ENCODE measurements around the gene ARHGAP35. TPM values are rescaled to one million over a fixed set of nuclear protein-coding genes. Genes with fewer than 3 reads are reported as not detected.
"Not testable (repeated sequence)": the region's sequence is repeated elsewhere in the genome, so short reads cannot be mapped to it uniquely, and the experiment has no call there.

Gene ARHGAP35
- total RNA-seq, result 60.1 TPM

DNA sequence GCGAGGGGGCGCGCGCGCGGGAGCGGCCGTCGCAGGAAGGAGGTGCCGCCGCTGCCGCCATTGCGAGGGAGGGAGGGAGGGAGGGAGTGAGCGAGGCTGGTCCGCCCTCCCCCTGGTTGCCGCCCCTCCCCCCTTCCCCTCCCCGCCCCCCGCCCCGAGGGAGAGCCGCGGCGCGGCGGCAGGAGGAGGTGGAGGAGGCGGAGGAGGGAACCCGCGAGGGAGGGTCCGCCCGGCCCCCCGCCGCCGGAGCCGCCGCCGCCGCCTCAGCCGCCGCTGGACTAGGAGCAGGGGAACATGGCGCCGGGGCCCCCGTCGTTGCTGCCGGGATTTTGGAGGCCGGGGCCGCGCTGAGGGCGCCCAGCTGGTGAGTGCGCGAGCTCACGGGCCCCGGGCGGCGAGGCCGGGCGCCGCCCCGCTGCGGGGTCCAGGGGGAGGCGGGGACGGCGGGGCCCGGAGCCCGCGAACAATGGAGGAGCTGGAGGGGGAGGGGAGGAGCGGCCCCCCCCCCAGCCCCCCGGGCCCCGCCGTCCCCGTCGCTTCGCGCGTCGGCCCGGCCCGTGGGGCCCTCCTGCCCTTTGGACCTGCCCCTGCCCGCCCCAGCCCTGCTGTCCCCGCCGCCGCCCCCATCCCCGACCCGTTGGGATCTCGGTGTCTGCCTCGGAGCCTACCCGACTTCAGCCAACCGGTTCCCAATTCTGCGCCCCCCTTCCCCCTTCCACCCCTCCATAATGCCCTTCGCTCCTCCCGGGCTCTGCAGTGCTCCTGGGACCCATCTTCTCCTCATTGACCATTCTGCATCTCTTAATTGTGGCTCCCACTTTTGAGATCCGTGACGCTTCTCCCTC is at the start of gene ARHGAP35:
Gene ARHGAP35 (plus strand): TSS at position 152 of the 845 bp plus-strand sequence. CDS start 57,679 bp downstream, outside the sequence.
- DNase-seq (ENCODE audit: low spot score), result no peak

GRCh38 chr19:46812977-46813838 is 47.6 kb upstream of the ARHGAP35 start:
- DNase-seq (ENCODE audit: low spot score), result no peak

- DNase-seq (ENCODE audit: low spot score), result peak; percentile 78
These were observed 46.9 kb upstream of the ARHGAP35 start for GRCh38 chr19:46813839-46814358.

DNA sequence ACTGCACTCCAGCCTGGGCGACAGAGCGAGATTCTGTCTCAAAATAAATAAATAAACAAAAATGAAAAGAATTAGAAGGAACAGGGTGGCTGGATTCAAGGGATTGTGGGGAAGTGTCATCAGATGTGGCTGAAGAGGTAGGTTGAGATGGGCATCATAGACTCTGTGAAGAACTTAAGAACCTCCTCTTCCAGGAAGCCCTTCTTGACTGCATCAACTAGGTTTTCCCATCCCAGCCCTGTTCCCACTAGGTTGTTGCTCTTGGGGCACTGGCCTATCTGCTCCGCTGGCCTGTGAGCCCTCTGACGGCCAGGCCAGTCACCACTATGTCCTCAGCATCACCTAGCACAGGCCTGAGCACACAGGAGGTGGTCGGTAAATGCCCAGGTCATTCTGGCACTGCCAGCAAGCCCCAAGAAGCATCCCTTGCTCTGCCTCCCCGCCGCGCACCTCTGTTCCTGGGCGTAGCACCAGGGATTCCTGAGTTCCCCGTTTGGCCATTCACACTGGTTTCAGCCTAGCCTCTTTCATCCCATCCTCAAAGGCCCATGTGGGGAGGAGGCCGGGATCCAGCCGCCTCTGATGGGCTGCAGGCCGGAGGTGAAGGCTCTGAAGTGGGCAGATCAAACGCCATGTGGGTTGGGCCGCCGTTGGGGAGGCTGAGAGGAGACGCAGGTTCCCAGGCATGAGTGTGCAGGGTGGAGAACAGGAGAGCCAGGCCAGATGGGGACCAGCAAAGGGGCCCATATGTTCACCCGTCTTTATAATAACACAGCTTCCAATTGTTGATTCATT is 44.8 kb upstream of the ARHGAP35 start:
- DNase-seq (ENCODE audit: low spot score), result no peak

DNA sequence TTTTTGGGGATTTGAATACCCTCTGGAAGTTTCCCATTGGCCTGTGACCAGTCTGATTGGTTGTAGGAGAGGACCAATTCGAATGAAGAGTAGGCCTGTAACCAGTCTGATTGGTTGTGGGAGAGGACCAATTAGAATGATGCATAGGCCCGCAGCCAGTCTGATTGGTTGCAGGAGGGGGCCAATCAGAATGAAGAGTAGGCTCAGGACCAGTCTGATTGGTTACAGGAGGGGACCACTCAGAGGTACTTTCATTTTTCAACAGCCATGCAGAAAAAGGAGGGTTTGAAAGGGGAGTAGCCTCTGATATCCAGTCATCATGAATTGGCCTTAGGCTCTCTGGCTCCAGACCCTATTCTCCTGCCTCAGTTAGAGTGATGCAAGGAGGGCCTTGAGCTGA is 42.0 kb upstream of the ARHGAP35 start:
- no peak for DNase-seq (ENCODE audit: low spot score)

DNA sequence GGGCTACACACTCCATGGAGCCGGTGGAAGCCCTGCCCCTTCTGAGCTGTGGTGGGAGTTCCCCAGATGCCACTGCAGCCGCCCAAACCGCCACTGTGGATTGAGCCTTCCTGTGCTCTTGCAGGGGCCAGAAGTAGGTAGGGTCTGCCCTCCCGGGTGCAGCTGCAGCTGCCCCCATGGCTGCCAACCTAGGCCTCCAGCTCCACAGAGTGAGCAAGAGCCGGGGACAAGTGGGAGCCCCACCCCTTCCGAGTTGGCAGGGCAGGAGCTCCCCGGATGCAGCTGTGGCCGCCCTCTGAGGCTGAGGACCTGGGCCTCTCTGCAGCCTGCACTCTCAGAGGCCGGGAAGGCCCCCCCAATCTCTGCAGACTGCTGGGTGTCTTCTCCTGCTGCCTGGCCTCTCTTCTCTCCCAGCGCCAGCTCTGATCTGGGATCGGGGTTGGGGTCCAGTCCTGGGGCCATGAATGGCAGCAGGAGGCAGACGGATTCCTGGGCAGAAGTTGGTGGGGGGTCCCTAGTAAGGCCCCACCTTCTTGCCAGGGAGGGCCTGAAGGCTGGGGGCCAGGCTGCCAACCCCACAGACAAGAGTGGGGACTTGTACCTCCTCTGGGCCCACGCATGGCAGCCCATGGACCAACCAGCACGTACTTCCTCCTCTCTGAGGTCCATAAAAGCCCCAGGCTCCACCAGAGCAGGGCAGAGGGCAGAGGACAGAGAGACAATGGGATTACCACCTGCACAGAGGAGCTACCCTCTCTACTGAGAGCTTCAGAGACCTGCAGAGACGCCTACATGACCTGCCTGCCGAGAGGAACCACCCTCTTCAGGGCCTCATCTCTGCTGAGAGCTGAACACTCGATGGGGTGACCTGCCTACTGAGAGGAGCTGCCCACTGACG is 39.0 kb upstream of the ARHGAP35 start:
- DNase-seq (ENCODE audit: low spot score), result no peak

- not testable (repeated sequence) for DNase-seq (ENCODE audit: low spot score)
These were observed 38.4 kb upstream of the ARHGAP35 start for GRCh38 chr19:46822410-46822787.

- DNase-seq (ENCODE audit: low spot score), result no peak
These were observed 37.7 kb upstream of the ARHGAP35 start for GRCh38 chr19:46823049-46823448.

DNA sequence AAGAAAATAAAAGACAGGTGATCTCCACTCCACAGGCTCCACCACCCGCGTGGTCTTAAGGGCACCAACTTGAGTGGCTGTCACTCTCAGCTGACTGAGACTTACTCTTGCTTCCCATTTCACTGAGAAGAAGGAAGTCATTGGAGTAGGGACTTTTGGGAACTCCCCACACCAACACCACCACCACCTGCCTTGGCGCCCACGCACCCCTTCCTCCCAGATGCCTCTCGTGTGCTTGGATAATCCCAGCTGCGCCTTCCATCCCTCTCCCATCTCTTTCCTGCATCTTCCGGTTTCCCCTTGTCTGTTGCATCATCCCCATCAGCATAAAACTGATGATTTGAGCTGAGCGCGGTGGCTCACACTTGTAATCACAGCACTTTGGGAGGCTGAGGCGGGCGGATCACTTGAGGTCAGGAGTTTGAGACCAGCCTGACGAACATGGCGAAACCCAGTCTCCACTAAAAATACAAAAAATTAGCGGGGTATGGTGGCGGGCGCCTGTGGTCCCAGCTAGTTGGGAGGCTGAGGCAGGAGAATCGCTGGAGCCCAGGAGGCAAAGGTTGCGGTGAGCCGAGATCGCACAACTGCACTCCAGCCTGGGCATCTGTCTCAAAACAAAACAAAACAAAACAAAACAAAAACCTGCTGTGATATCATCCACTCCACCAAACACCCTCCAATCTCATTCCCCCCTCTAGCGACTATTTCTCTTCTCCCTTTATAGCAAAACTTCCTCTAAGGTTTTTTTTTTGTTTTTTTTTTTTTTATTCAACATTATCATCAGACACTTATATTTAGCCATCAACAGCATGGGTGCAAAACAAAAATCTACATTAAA is 35.7 kb upstream of the ARHGAP35 start:
- no peak for DNase-seq (ENCODE audit: low spot score)

DNA sequence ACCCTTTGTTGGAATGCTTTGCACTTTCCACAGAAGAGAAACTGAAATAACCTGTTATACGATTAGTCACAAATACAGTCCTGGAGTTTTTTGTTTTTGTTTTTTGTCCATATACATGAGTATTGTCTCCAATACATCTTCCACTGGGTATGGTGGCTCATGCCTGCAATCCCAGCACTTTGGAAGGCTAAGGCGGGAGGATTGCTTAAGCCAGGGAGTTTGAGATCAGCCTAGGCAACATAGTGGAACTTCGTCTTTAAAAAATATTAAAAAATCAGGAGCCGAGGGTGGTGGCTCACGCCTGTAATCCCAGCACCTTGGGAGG is 35.1 kb upstream of the ARHGAP35 start:
- no peak for DNase-seq (ENCODE audit: low spot score)

DNA sequence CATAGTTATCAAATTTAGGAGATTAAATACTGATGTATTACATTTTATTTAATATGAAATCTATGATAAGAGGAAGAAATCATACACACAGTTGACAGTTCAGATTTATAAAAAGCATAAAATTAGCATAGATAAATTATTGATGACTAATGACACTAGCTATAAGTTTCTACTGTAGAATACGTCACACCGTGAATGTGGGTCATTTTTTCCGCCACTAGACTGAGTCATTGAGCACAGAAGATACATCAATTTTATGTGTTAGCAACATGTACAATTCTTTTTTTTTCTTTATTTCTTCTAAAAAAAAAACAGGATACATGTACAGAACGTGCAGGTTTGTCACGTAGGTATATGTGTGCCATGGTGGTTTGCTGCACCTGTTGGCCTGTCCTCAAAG is 32.3 kb upstream of the ARHGAP35 start:
- DNase-seq (ENCODE audit: low spot score), result no peak

DNA sequence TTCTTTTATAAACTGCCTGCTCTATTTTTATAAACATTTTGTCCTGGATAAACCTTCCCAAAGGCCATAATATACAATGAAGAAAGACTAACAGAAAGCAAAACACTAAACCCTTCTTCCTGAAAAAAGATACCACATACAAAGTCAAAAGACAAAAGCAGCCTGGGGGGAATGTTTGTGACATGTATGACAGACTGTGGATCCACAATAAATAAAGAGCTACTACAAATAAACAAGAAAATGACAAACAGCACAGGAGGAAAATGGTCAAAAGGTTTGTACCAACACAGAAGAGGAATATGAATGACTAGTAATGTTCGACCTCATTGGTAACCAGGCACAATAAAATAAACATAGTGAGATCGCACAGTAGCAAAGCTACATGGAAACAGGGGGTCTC is 29.9 kb upstream of the ARHGAP35 start:
- DNase-seq (ENCODE audit: low spot score), result no peak

- no peak for DNase-seq (ENCODE audit: low spot score)
These were observed 26.7 kb upstream of the ARHGAP35 start for GRCh38 chr19:46834121-46834520.

- DNase-seq (ENCODE audit: low spot score), result no peak
These were observed 25.8 kb upstream of the ARHGAP35 start for GRCh38 chr19:46834984-46835383.

GRCh38 chr19:46838160-46838559 is 22.6 kb upstream of the ARHGAP35 start:
- no peak for DNase-seq (ENCODE audit: low spot score)

DNA sequence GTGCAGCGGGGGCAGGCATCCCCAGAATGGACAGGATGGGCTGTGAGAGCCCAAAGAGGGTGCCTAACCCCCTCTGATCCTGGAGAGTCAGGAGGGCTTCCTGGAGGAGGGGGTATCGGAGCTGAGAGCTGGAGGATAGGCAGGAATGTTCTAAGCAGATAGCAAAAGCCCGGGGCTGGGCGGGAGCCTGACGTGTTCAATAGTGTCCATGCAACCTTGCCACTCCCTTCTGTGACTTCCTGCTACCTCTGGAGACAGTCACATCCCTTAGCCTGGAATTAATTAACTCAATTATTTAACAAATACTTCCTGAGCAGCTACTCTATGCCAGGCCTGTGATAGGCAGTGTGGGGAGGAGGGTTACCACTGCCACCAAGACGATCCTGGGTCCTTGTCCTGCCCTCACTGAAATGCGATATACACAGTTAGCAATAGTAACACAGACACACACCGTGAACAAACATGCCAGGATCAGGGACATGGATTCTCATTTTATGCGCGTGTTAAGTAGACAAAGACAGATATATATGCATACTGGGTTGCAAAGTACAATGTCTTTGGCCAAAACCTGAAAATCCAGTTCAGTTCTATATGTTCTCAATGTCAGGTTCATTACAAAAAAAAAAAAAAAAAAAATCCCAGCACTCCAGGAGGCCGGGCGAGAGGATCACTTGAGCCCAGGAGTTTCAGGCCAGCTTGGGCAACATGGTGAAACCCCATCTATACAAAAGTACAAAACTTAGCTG is 20.9 kb upstream of the ARHGAP35 start:
- DNase-seq (ENCODE audit: low spot score), result peak; percentile 80

GRCh38 chr19:46840498-46840942 is 20.3 kb upstream of the ARHGAP35 start:
- DNase-seq (ENCODE audit: low spot score), result peak; percentile 54

- DNase-seq (ENCODE audit: low spot score), result no peak
These were observed 19.2 kb upstream of the ARHGAP35 start for GRCh38 chr19:46841458-46842083.

DNA sequence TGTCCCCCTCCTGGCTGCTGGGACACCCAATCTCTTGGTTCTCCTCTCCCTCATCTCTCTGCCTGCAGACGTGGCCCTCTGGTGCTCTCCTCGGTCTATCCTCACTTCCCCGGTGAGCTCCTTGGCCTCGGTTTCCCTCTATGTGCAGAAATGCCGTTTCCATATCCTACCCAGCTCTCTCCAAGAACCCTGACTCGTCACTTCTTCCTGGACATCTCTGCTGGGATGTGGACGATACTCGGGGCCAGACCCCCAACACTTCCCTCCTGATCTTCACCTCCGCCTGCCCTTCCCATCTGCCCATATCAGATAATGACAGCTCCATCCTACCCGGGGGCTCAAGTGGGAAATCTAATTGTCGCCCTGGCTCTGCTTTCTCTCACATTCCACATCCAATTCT is 18.0 kb upstream of the ARHGAP35 start:
- no peak for DNase-seq (ENCODE audit: low spot score)

All from mucosa of gallbladder (tissue), 1 donor.